HEK293 (cell line): Measurements from ENCODE around the gene HIC1.

Source experiments
- TCF7L2 ChIP-seq: IDR thresholded peaks from 2 replicates; pipeline ENCODE4 v1.6.1; 2011; ENCODE audit warnings: low read depth, mild to moderate bottlenecking, inconsistent platforms, low read length, moderate library complexity, borderline replicate concordance
- TF ChIP-seq, protein P1 (sequence below): fragments of 450-650 bp; formaldehyde crosslinking; IDR thresholded peaks from 2 replicates; pipeline ENCODE4 v1.5.1; 2016; ENCODE audit warnings: missing biosample characterization, missing genetic modification characterization

DNA sequence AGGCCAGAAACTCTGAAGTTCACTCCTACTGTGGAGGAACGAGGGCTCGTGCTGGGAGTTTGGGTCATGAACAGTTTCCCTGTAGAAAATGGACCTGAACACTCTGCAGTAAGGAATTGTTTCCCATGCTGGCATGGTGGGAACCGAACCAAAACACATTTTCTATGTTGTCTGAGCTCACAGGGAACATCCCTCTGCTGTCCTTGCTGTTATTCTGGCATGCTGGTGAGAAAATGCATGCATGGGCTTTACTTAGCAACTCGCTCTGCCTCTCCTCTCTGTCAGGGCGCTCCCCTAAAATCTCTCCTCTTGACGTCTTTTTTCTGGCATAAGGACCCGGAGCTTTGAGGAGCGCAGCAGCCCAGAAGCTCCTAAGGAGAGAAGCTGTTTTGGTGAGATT lies 35.2 kb upstream of the HIC1 start:
- TF ChIP-seq, protein P1, sequence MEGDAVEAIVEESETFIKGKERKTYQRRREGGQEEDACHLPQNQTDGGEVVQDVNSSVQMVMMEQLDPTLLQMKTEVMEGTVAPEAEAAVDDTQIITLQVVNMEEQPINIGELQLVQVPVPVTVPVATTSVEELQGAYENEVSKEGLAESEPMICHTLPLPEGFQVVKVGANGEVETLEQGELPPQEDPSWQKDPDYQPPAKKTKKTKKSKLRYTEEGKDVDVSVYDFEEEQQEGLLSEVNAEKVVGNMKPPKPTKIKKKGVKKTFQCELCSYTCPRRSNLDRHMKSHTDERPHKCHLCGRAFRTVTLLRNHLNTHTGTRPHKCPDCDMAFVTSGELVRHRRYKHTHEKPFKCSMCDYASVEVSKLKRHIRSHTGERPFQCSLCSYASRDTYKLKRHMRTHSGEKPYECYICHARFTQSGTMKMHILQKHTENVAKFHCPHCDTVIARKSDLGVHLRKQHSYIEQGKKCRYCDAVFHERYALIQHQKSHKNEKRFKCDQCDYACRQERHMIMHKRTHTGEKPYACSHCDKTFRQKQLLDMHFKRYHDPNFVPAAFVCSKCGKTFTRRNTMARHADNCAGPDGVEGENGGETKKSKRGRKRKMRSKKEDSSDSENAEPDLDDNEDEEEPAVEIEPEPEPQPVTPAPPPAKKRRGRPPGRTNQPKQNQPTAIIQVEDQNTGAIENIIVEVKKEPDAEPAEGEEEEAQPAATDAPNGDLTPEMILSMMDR (tag by site-specific recombination): no peak
- TF ChIP-seq TCF7L2: no peak
